Thyroid gland (tissue), 4 donors: Measurements from ENCODE around the gene TIGD2. TPM values are rescaled to one million over a fixed set of nuclear protein-coding genes. Genes with fewer than 3 reads are reported as not detected.

Experiments used
- DNase-seq, 2 donors: peaks; one replicate each; pipeline ENCODE4 v3.0.0-alpha.2; 2019
- H3K27ac ChIP-seq, 3 donors: fragments of 200-600 bp; sonication (generic); 1 replicate in 2 of 3; 2 replicates in 1 of 3; pipeline ENCODE4 v1.5.1; 2016 to 2019; ENCODE audit warnings: mild to moderate bottlenecking in 1 of 3, moderate library complexity in 1 of 3
- H3K27me3 ChIP-seq: fragments of 200-600 bp; sonication (generic); one replicate; pipeline ENCODE4 v1.5.1; 2019
- H3K36me3 ChIP-seq, 2 donors: fragments of 200-600 bp; sonication (generic); one replicate each; pipeline ENCODE4 v1.5.1; 2016 to 2019
- H3K4me1 ChIP-seq, 2 donors: fragments of 200-600 bp; sonication (generic); one replicate each; pipeline ENCODE4 v1.5.1; 2017 to 2019
- H3K4me3 ChIP-seq, 3 donors: fragments of 200-600 bp; sonication (generic); replicated peaks in 1 of 3; 1 replicate in 2 of 3; 2 replicates in 1 of 3; pipeline ENCODE4 v1.5.1; 2016; ENCODE audit warnings: mild to moderate bottlenecking in 1 of 3
- H3K9me3 ChIP-seq: fragments of 200-600 bp; sonication (generic); one replicate; pipeline ENCODE4 v1.5.1; 2017
- CTCF ChIP-seq, 6 experiments: fragments of 200-600 bp in 3 of 6; fragments of 450-650 bp in 3 of 6; sonication (generic) in 3 of 6; IDR thresholded peaks; one replicate each; pipeline ENCODE4 v1.5.1; 2016 to 2019; ENCODE audit warnings: antibody characterized with exemption in 6 of 6, mild to moderate bottlenecking in 2 of 6, inconsistent platforms in 1 of 6, moderate library complexity in 1 of 6
- POLR2A ChIP-seq, 2 donors: fragments of 450-650 bp; IDR thresholded peaks; one replicate each; pipeline ENCODE4 v1.6.1; 2017; ENCODE audit warnings: antibody characterized with exemption in 2 of 2, mild to moderate bottlenecking in 2 of 2, moderate library complexity in 1 of 2
- WGBS, 2 donors: methylation state at CpG; one replicate each; pipeline ENCODE4 v1.1.5; 2017; 5-methylcytosine and 5-hydroxymethylcytosine counted together
- intact Hi-C: fragments of 100-400 bp; cut with DNase I; formaldehyde crosslinking; loops from one replicate; pipeline ENCODE4 v1.15.1; 2023
- total RNA-seq, 4 donors: library from RNA; depleted of rRNA; stranded (reverse); fragments of >200 nt; gene quantifications; one replicate each; pipeline ENCODE4 v1.2.3, GENCODE V29; 2016

Gene TIGD2
- total RNA-seq, 4 donors from 2014 or later, result 5.5 to 8.0 (median 7.2) TPM

GRCh38 chr4:89152972-89153371 lies 41.6 kb downstream of the TIGD2 start:
- Histone ChIP-seq H3K9me3 (no peaks in the 10 kb centered on the region), H3K27ac (no peak overlapping the region), H3K27me3 (no peaks in the 10 kb centered on the region), H3K4me3 (no peak overlapping the region), H3K36me3 (no peaks in the 10 kb centered on the region), H3K4me1 (no peaks in the 10 kb centered on the region)
- 71 to 80% methylated on average over 2 of the region's 2 CpGs for WGBS, 2 donors
- intact Hi-C loops, result no loop called here
- no peak for TF ChIP-seq POLR2A (IDR thresholded peaks at IDR 0.05)
- TF ChIP-seq CTCF (IDR thresholded peaks at IDR 0.05), result no peak
- DNase-seq, result no peak

GRCh38 chr4:89156174-89156914 lies 45.0 kb downstream of the TIGD2 start:
- 87 to 88% methylated on average over 12 of the region's 12 CpGs for WGBS, 2 donors
- intact Hi-C loops, result loop anchor here (5.0 kb wide), 1 partner anchor 66 kb away; no protein-coding TSS in a partner anchor
- TF ChIP-seq CTCF (IDR thresholded peaks at IDR 0.05), result no peak
- no peak for TF ChIP-seq POLR2A (IDR thresholded peaks at IDR 0.05)

GRCh38 chr4:89157488-89158024 lies 46.2 kb downstream of the TIGD2 start:
- Histone ChIP-seq H3K4me1 (peaks cover 3 to 9% of the 10 kb centered on the region in 2 donors), H3K27ac (no peak overlapping the region), H3K4me3 (no peak overlapping the region), H3K36me3 (no peaks in the 10 kb centered on the region), H3K9me3 (no peaks in the 10 kb centered on the region), H3K27me3 (no peaks in the 10 kb centered on the region)
- intact Hi-C loops, result loop anchor here (5.0 kb wide), 1 partner anchor 65 kb away; no protein-coding TSS in a partner anchor
- no peak for TF ChIP-seq POLR2A (IDR thresholded peaks at IDR 0.05)
- no peak for TF ChIP-seq CTCF (IDR thresholded peaks at IDR 0.05)
- WGBS, 2 donors, result 91 to 94% methylated on average over 7 of the region's 7 CpGs
- DNase-seq, result no peak

More at GRCh38 chr4:89156174-89156914, 45.0 kb downstream of the TIGD2 start:
- Histone ChIP-seq H3K36me3 (no peaks in the 10 kb centered on the region), H3K9me3 (no peaks in the 10 kb centered on the region), H3K27me3 (no peaks in the 10 kb centered on the region), H3K4me3 (no peak overlapping the region), H3K4me1 (peaks cover 3 to 9% of the 10 kb centered on the region in 2 donors), H3K27ac (no peak overlapping the region)
- no peak for DNase-seq

GRCh38 chr4:89158884-89159503 lies 47.7 kb downstream of the TIGD2 start:
- Histone ChIP-seq H3K9me3 (no peaks in the 10 kb centered on the region), H3K4me1 (peaks cover 3 to 9% of the 10 kb centered on the region in 2 donors), H3K4me3 (no peak overlapping the region), H3K27me3 (no peaks in the 10 kb centered on the region), H3K36me3 (no peaks in the 10 kb centered on the region), H3K27ac (no peak overlapping the region)
- TF ChIP-seq POLR2A (IDR thresholded peaks at IDR 0.05) (no peak), CTCF (IDR thresholded peaks at IDR 0.05) (peak; percentile 41 to 84 (median 66))
- DNase-seq, result no peak
- intact Hi-C loops, result loop anchor here (5.0 kb wide), 1 partner anchor 63 kb away; no protein-coding TSS in a partner anchor
- 3 to 10% methylated on average over 2 of the region's 2 CpGs for WGBS, 2 donors

GRCh38 chr4:89160806-89161205 lies 49.5 kb downstream of the TIGD2 start:
- intact Hi-C loops, result no loop called here
- 81 to 89% methylated on average over 2 of the region's 2 CpGs for WGBS, 2 donors

More at GRCh38 chr4:89160806-89161205, 49.5 kb downstream of the TIGD2 start:
- Histone ChIP-seq H3K4me1 (peaks cover 3 to 9% of the 10 kb centered on the region in 2 donors), H3K27ac (no peak overlapping the region), H3K4me3 (no peak overlapping the region), H3K9me3 (no peaks in the 10 kb centered on the region), H3K36me3 (no peaks in the 10 kb centered on the region), H3K27me3 (no peaks in the 10 kb centered on the region)
- TF ChIP-seq CTCF (IDR thresholded peaks at IDR 0.05) (no peak), POLR2A (IDR thresholded peaks at IDR 0.05) (no peak)
- DNase-seq, result no peak
